HTERT RPE-1 (cell line): Measurements from ENCODE around the gene MOV10L1.
"Not testable (repeated sequence)": the region's sequence is repeated elsewhere in the genome, so short reads cannot be mapped to it uniquely, and the experiment has no call there.

Experiments
- in situ Hi-C: fragments of 300-500 bp; cut with MboI; formaldehyde crosslinking; loops from 4 replicates; pipeline ENCODE4 v1.14.3; 2020; ENCODE audit warnings: low sequenced_read_pairs

MOV10L1 gene

GRCh38 chr22:50199829-50200460 lies 110.1 kb downstream of the MOV10L1 start:
- in situ Hi-C loops: no loop called here

GRCh38 chr22:50200461-50201190 lies 110.8 kb downstream of the MOV10L1 start, which contains the start of gene SELENOO:
Gene SELENOO, plus strand, starts transcription at chr22:50201011. Its CDS starts 26 bp downstream, at chr22:50201037.
- in situ Hi-C loops: no loop called here

GRCh38 chr22:50201191-50202129 lies 111.7 kb downstream of the MOV10L1 start:
- in situ Hi-C loops: no loop called here

GRCh38 chr22:50202130-50202666 lies 112.4 kb downstream of the MOV10L1 start:
- in situ Hi-C loops: no loop called here

- in situ Hi-C loops: no loop called here
Observed at GRCh38 chr22:50203288-50203687, 113.5 kb downstream of the MOV10L1 start.

- in situ Hi-C loops: no loop called here
Observed at GRCh38 chr22:50204571-50204970, 114.8 kb downstream of the MOV10L1 start.

GRCh38 chr22:50204998-50205397 lies 115.2 kb downstream of the MOV10L1 start:
- in situ Hi-C loops: not testable (repeated sequence)

- in situ Hi-C loops: no loop called here
Observed at GRCh38 chr22:50205781-50206569, 116.2 kb downstream of the MOV10L1 start.

- in situ Hi-C loops: no loop called here
Observed at GRCh38 chr22:50206599-50206998, 116.8 kb downstream of the MOV10L1 start.

- in situ Hi-C loops: no loop called here
Observed at GRCh38 chr22:50207383-50208140, 117.8 kb downstream of the MOV10L1 start.

- in situ Hi-C loops: no loop called here
Observed at GRCh38 chr22:50208430-50208938, 118.7 kb downstream of the MOV10L1 start.

- in situ Hi-C loops: no loop called here
Observed at GRCh38 chr22:50208939-50209892, 119.4 kb downstream of the MOV10L1 start.

- in situ Hi-C loops: no loop called here
Observed at GRCh38 chr22:50209893-50210292, 120.1 kb downstream of the MOV10L1 start.

- in situ Hi-C loops: no loop called here
Observed at GRCh38 chr22:50210378-50211139, 120.8 kb downstream of the MOV10L1 start.

GRCh38 chr22:50211147-50211546 lies 121.3 kb downstream of the MOV10L1 start:
- in situ Hi-C loops: no loop called here
